ENCODE results near the gene RRP12. TPM values are rescaled to one million over a fixed set of nuclear protein-coding genes. Genes with fewer than 3 reads are reported as not detected.

Gene RRP12
- total and polyA plus RNA-seq, 9 of the 15 experiments (the other 6 are each of a cell fraction or from before 2014, with no cell fraction given), result 4.6 to 68.2 (median 21.8) TPM

DNA sequence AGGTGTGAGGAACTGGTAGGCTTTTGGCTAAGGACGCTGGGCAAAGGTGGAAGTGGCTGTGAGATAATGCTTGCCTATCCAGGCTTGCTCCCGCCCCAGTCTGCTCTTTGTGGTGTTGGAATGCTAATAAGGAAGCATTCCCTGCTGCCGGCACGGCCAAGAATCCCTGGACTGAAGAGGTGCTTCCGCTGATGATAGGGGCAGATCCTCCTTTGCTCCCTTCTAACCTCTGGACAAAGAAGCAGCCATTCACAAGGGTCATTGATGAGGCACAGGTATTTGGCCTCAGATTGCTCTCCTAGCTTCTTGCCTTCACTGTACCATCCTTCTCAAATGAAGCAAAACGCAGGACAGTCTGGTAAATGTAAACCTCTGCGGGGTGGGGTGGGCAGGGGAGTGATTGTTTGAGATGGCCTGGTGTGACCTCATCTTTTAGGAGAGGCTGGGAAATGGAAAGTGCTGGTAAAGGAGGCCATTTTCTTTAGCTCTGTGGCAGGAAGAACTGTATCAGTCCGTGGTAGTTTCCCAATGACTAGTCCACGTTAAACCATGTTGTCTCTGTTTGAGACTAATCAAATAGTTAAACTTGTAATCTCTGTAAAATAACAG lies 26.5 kb upstream of the RRP12 start (continued):
- TF ChIP-seq HMBOX1 (IDR thresholded peaks at IDR 0.05) (peak; percentile 60; the same call in 1 of the 2 replicates), C11orf30 (IDR thresholded peaks at IDR 0.05; ENCODE audit: low read depth) (no peak), ZNF707 (CRISPR knock-in tag; conservative IDR thresholded peaks at IDR 0.05) (no peak), ERF (CRISPR knock-in tag; IDR thresholded peaks at IDR 0.05) (no peak), OTX1 (CRISPR knock-in tag; IDR thresholded peaks at IDR 0.05) (no peak), SLC30A9 (CRISPR knock-in tag; IDR thresholded peaks at IDR 0.05) (no peak), ZNF740 (CRISPR knock-in tag; IDR thresholded peaks at IDR 0.05) (no peak), ZNF740 (tag; IDR thresholded peaks at IDR 0.05) (no peak), ZBTB9 (CRISPR knock-in tag; IDR thresholded peaks at IDR 0.05) (no peak), ZNF586 (CRISPR knock-in tag; conservative IDR thresholded peaks at IDR 0.05) (no peak), PREB (CRISPR knock-in tag; IDR thresholded peaks at IDR 0.05) (0 out of 2 replicates have a peak, but pooled peaks have one; percentile 20), TFAP4 (CRISPR knock-in tag; IDR thresholded peaks at IDR 0.05; ENCODE audit: borderline replicate concordance) (no peak), E2F3 (CRISPR knock-in tag; IDR thresholded peaks at IDR 0.05) (no peak), ZNF217 (CRISPR knock-in tag; IDR thresholded peaks at IDR 0.05) (no peak)

Measured in K562 (cell line).